ENCODE data around the gene TMEM164. TPM values are rescaled to one million over a fixed set of nuclear protein-coding genes. Genes with fewer than 3 reads are reported as not detected.
A peak's percentile ranks its signal among the peaks of the same experiment; 100 is the strongest.

The TMEM164 gene
- total RNA-seq (2014; rRNA removed; shearing (Covaris generic)) (12.8 and 17.2 TPM in 2 replicates), polyA plus RNA-seq (2016; fragmentation: Nextera tagmentation; extraction: Ambion mirVana) (3.2 and 3.4 TPM in 2 replicates)
- long read RNA-seq, partial matches to known transcripts = 1 of 5 reads
- long read RNA-seq, other reads (novel, unspliced or antisense) = 4 of 5 reads

GRCh38 chrX:110002300-110003166 lies at the start of gene TMEM164:
Gene TMEM164 (plus strand): TSS chrX:110003114. CDS start chrX:110003775, 661 bp downstream.
- Histone ChIP-seq H3K27me3 (ENCODE audit: insufficient read depth) (no peaks in the 10 kb centered on the region), H3K9me2 (ENCODE audit: insufficient read depth) (no peaks in the 10 kb centered on the region), H3K4me2 (peak within 1 kb of the TSS; percentile 81), H3F3A (replicated peaks; ENCODE audit: low read depth) (no peaks in the 10 kb centered on the region), H2AFZ (peak within 1 kb of the TSS; percentile 38; the same call in 1 of the 2 replicates), H3K4me1 (ENCODE audit: insufficient read depth) (no peaks in the 10 kb centered on the region; the same call in 1 of the 2 replicates), H3K36me3 (ENCODE audit: insufficient read depth) (no peaks in the 10 kb centered on the region), H3K27ac (ENCODE audit: low read depth) (no peak within 1 kb of the TSS), H3K79me2 (replicated peaks; ENCODE audit: insufficient read depth) (no peaks in the 10 kb centered on the region; the same call in 1 of the 2 replicates), H3K4me3 (peak within 1 kb of the TSS; percentile 65), H4K20me1 (replicated peaks; ENCODE audit: insufficient read depth) (no peaks in the 10 kb centered on the region; the same call in 1 of the 2 replicates)
- Mint-ChIP-seq H3K4me1 (peaks cover 22% of the 10 kb centered on the region), H3K27me3 (ENCODE audit: insufficient read depth, low read depth, poor library complexity) (peaks cover 3% of the 10 kb centered on the region), H3K9me3 (no peaks in the 10 kb centered on the region), H3K4me3 (peak within 1 kb of the TSS; percentile 84), H3K36me3 (ENCODE audit: low read depth) (no peaks in the 10 kb centered on the region; the same call in 2 of the 3 replicates), H3K27ac (peak within 1 kb of the TSS; percentile 52)
- peak; percentile 72 for ATAC-seq
- DNase-seq (ENCODE audit: low spot score) = peak; percentile 72
- TF ChIP-seq EZH2phosphoT487 (IDR thresholded peaks at IDR 0.05; ENCODE audit: unreplicated experiment) (no peak), POLR2AphosphoS5 (IDR thresholded peaks at IDR 0.05; ENCODE audit: low read depth) (peak; percentile 48)

- no peaks in the 10 kb centered on the region for H3K27me3 ChIP-seq (ENCODE audit: insufficient read depth)
- H2AFZ ChIP-seq = no peak overlapping the region
- H3K27ac ChIP-seq (ENCODE audit: low read depth) = no peak overlapping the region
- no peaks in the 10 kb centered on the region for H3F3A ChIP-seq (replicated peaks; ENCODE audit: low read depth)
- no peaks in the 10 kb centered on the region for H3K4me1 ChIP-seq (ENCODE audit: insufficient read depth)
- H3K4me3 Mint-ChIP-seq = no peak overlapping the region
- DNase-seq (ENCODE audit: low spot score) = no peak
- H3K4me2 ChIP-seq = no peak overlapping the region
- no peaks in the 10 kb centered on the region for H3K36me3 ChIP-seq (ENCODE audit: insufficient read depth)
- H3K9me2 ChIP-seq (ENCODE audit: insufficient read depth) = no peaks in the 10 kb centered on the region
- H3K79me2 ChIP-seq (replicated peaks; ENCODE audit: insufficient read depth) = no peaks in the 10 kb centered on the region
- H3K27ac Mint-ChIP-seq = no peak overlapping the region
- ATAC-seq = no peak
- no peaks in the 10 kb centered on the region for H3K9me3 Mint-ChIP-seq
- no peaks in the 10 kb centered on the region for H3K36me3 Mint-ChIP-seq (ENCODE audit: low read depth)
- peaks cover 8% of the 10 kb centered on the region for H3K4me1 Mint-ChIP-seq
- no peaks in the 10 kb centered on the region for H4K20me1 ChIP-seq (replicated peaks; ENCODE audit: insufficient read depth)
- H3K4me3 ChIP-seq = no peak overlapping the region
- no peaks in the 10 kb centered on the region for H3K27me3 Mint-ChIP-seq (ENCODE audit: insufficient read depth, low read depth, poor library complexity)
- TF ChIP-seq STAT1 (IDR thresholded peaks at IDR 0.05; ENCODE audit: unreplicated experiment) = no peak
- TF ChIP-seq REST (IDR thresholded peaks at IDR 0.05; ENCODE audit: unreplicated experiment) = no peak
- no peak for TF ChIP-seq ETS1 (IDR thresholded peaks at IDR 0.05)
- TF ChIP-seq CTCF (conservative IDR thresholded peaks at IDR 0.05; ENCODE audit: low read depth in 2 of 2) = no peak
- no peak for TF ChIP-seq JUNB (IDR thresholded peaks at IDR 0.05; ENCODE audit: unreplicated experiment)
- TF ChIP-seq CREB1 (CRISPR knock-in tag; IDR thresholded peaks at IDR 0.05; ENCODE audit: low read depth) = no peak
- no peak for TF ChIP-seq ZNF114 (CRISPR knock-in tag; IDR thresholded peaks at IDR 0.05)
- no peak for TF ChIP-seq EZH2 (IDR thresholded peaks at IDR 0.05; ENCODE audit: low read depth, unreplicated experiment)
- TF ChIP-seq EZH2phosphoT487 (IDR thresholded peaks at IDR 0.05; ENCODE audit: unreplicated experiment) = no peak
Measured at GRCh38 chrX:109954333-109954732, 48.6 kb upstream of the TMEM164 start.
